Measurements from ENCODE around the gene SUPT16H.

Gene SUPT16H

GRCh38 chr14:21369949-21370679 lies 13.7 kb downstream of the SUPT16H start:
- in situ Hi-C loops (cut with MboI; ENCODE audit: low sequenced_read_pairs), result no loop called here

DNA sequence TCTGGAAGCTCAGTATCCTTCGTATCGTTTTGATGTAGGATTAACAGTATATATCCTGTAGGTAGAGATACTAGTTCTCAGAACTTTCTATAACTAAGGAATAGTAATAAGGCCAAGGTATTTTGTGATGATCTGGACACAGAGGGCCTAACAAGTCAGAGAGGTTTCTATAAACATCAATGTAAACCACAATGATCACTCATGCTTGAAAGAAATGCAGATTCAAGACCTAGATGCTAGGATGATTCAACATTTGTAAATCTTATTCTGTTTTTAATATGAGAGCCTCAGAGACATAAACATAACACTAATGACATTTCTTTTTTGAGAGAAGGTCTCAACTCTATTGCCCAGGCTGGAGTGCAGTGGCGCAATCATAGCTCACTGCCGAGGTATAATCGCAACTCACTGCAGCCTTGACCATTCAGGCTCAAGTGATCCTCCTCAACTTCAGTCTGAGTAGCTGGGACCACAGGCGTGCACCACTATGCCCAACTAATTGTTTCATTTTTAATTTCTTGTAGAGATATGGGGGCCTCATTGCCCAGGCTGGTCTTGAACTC lies 16.2 kb downstream of the SUPT16H start:
- in situ Hi-C loops (cut with MboI; ENCODE audit: low sequenced_read_pairs), result no loop called here

DNA sequence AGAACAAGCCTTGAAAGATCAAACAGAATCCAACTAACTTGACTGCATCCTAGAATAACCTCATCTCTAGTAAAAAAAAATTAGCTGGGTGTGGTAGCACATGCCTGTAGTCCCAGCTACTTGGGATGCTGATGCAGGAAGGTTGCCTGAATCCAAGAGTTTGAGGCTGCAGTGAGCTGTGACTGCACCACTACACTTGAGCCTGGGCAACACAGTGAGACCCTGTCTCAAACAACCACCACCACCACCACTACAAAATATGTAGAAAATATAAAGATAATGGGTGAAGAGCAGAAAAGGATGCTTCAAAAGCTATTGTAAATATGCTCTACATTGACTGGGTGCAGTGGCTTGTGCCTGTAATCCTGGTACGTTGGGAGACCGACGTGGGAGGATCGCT lies 27.3 kb downstream of the SUPT16H start:
- in situ Hi-C loops (cut with MboI; ENCODE audit: low sequenced_read_pairs), result no loop called here

GRCh38 chr14:21352587-21352986 lies 31.2 kb downstream of the SUPT16H start:
- in situ Hi-C loops (cut with MboI; ENCODE audit: low sequenced_read_pairs), result no loop called here

GRCh38 chr14:21350539-21350938 lies 33.3 kb downstream of the SUPT16H start:
- in situ Hi-C loops (cut with MboI; ENCODE audit: low sequenced_read_pairs), result no loop called here

GRCh38 chr14:21347201-21347600 lies 36.6 kb downstream of the SUPT16H start:
- in situ Hi-C loops (cut with MboI; ENCODE audit: low sequenced_read_pairs), result no loop called here

- in situ Hi-C loops (cut with MboI; ENCODE audit: low sequenced_read_pairs), result no loop called here
Observed at GRCh38 chr14:21346532-21347135, 37.2 kb downstream of the SUPT16H start.

DNA sequence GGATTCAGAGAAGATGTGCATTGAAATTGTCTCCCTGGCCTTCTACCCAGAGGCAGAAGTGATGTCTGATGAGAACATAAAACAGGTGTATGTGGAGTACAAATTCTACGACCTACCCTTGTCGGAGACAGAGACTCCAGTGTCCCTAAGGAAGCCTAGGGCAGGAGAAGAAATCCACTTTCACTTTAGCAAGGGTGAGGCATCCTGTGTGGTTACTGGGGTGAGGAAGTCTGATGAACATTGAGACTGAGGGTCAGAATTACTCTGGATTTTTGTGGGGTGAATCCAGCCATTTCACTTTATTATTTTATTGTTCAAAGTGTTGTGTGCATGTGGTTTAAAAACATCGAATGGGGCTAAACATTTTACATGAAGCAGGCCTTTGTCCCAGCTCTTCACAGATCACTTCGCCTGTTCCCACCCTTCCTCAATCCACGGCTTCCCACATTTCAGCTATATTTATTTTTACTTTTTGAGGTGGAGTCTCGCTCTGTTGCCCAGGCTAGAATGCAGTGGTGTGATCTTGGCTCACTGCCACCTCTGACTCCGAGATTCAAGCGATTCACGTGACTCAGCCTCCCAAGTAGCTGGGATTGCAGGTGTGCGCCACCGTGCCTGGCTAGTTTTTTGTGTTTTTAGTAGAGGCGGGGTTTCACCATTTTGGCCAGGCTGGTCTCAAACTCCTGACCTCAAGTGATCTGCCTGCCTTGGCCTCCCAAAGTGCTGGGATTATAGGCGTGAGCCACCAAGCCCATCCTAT lies 40.6 kb downstream of the SUPT16H start:
- in situ Hi-C loops (cut with MboI; ENCODE audit: low sequenced_read_pairs), result no loop called here

DNA sequence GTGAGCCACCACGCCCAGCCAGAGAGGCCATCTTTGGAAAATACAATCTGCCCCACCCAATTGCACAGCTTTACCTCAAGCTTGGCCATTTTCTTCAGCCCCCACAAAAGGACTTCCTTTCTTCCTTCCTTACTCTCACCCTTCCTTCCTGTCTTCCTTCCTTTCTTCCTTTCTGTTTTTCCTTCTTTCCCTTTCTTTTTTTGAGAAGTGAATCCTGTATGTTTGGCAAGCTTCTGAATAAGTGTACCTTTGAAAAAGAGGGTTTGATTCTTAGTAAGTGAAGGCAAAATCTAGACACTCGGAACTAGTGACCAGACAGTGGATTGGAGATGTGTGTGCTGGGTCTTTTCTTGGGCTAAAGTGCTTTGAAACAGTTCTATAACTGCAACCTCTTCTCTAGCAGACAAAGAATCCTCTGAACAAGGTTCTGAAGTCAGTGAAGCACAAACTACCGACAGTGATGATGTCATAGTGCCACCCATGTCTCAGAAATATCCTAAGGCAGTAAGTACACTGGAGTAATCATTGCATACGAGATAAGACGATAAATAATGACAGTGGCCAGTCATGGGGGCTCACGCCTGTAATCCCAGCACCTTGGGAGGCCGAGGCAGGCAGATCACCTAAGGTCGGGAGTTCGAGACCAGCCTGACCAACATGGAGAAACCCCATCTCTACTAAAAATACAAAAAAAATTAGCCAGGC lies 49.5 kb downstream of the SUPT16H start:
- in situ Hi-C loops (cut with MboI; ENCODE audit: low sequenced_read_pairs), result no loop called here

GRCh38 chr14:21332950-21333349 lies 50.9 kb downstream of the SUPT16H start:
- in situ Hi-C loops (cut with MboI; ENCODE audit: low sequenced_read_pairs), result no loop called here

- in situ Hi-C loops (cut with MboI; ENCODE audit: low sequenced_read_pairs), result no loop called here
Observed at GRCh38 chr14:21326972-21327371, 56.8 kb downstream of the SUPT16H start.

DNA sequence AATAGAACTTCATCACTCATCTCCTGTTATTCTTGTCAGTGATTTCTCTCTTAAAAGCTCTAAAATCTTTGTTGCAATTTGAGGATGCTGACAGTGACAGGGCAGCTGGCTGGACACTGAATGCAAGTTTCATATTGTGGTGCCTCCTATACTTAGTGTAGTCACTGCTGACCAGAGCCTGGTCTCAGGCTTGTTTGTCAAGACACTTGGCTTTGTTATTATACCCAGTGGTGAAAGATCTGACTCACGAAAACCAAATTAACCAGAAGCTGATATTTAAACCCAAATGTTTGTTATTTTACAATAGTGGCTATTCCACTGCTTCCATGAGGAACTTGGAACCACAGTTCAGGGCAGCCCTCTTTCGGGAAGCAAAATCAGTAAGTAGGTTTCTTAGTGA lies 61.1 kb downstream of the SUPT16H start:
- in situ Hi-C loops (cut with MboI; ENCODE audit: low sequenced_read_pairs), result no loop called here

GRCh38 chr14:21320913-21321312 lies 62.9 kb downstream of the SUPT16H start:
- in situ Hi-C loops (cut with MboI; ENCODE audit: low sequenced_read_pairs), result no loop called here

DNA sequence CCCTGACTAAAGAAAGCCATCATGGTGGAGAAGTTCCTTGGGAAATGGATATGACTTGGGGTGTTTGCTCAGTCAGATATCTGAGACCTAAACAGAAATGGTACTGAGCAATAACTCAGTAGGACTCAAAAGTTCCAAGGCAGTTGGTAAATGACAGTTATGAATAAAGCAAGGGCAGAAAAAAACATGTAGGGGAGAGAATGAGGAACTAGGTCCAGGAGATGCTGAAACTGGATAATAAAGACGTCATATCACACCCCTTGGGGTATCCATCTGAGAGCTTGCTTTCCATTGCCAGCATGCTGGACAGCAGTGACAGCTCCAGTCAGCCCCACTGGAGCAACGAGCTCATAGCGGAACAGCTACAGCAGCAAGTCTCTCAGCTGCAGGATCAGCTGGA lies 66.4 kb downstream of the SUPT16H start:
- in situ Hi-C loops (cut with MboI; ENCODE audit: low sequenced_read_pairs), result no loop called here

DNA sequence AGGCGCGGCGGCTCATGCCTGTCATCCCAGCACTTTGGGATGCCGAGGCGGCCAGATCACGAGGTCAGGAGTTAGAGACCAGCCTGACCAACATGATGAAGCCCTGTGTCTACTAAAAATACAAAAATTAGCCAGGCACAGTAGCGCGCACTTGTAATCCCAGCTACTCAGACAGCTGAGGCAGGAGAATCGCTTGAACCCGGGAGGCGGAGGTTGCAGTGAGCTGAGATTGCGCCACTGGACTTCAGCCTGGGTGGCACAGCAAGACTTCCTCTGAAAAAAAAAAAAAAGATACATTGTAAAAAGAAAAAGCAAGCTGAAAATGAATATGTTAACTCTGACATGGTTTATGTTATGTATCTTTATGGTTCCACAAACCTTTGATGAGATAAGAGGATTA lies 70.3 kb downstream of the SUPT16H start:
- in situ Hi-C loops (cut with MboI; ENCODE audit: low sequenced_read_pairs), result no loop called here

DNA sequence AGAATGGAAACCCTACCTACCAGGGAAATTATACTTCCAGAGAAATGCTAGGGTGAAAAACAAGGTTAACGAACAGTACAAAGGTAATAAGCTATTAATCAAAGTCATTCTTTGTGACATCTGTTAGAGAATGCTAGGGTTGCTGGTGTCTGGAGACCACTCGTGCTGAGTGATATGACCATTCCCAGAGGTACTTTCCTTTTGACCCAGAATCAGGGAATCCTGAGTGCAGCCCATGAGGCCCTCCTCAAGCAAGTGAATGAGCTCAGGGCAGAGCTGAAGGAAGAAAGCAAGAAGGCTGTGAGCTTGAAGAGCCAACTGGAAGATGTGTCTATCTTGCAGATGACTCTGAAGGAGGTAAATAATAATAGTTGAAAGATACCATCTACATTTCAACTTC lies 72.2 kb downstream of the SUPT16H start:
- in situ Hi-C loops (cut with MboI; ENCODE audit: low sequenced_read_pairs), result no loop called here

DNA sequence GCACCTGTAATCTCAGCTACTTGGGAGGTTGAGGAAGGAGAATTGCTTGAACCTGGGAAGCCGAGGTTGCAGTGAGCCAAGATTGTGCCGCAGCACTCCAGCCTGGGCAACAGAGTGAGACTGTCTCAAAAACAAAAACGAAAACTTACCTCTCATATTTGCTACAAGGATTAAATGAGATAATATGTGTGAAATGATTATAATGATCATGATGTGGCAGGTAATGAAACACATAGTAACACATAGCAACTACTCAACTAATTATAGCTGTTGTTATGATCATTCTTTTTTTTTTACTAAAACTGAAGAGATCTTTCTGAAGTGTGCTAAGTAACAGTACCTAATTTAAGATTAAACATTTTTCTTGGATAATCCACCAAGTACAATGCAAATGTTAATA lies 73.9 kb downstream of the SUPT16H start:
- in situ Hi-C loops (cut with MboI; ENCODE audit: low sequenced_read_pairs), result no loop called here

DNA sequence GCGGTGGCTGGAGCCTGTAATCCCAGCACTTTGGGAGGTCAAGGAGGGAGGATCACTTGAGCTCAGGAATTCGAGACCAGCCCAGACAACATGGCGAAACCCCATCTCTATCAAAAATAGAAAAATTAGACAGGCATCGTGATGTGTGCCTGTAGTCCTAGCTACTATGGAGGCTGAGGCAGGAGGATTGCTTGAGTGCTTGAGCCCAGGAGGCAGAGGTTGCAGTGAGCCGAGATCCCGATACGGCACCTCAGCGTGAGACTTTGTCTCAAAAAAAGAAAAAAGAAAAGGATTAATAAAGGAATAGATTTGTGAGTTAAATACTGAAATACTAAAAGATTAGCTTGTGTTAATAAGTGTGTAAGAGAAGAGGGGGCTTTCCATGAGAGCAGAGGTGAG lies 74.6 kb downstream of the SUPT16H start:
- in situ Hi-C loops (cut with MboI; ENCODE audit: low sequenced_read_pairs), result no loop called here

DNA sequence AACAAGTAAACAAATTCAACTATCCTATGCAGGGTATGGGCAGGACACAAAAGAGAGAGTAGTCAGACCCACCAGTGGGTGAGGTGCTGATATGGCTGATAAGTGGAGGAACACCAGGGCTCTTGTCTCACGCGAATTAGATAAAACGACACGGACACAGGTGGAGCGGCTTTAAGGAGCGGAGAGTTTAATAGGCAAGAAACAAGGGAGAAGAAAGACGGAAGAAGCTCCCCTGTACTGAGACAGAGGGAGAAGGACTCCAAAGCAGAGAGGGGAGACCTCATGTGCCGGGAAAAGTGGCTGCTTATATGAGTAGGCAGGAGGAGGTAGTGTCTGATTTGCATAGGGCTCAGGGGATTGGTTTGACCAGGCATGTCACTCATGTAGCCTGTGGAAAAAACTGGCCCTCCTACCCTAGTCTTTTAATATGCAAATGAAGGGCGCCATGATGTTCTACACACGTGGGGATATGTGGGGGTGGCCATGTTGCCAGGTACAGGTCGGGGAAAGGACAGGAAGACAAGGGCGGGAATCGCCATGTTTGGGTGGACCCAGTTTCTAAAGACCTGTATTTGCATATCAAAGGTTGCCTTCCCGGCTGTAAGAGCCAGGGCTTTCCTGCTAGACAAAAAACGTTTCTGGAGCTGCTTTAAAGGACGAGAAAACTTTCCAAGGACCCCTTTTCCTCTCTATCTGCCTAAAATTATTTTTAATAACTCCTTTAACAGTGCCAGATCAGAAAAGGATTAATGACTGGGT lies 75.2 kb downstream of the SUPT16H start:
- in situ Hi-C loops (cut with MboI; ENCODE audit: low sequenced_read_pairs), result no loop called here

DNA sequence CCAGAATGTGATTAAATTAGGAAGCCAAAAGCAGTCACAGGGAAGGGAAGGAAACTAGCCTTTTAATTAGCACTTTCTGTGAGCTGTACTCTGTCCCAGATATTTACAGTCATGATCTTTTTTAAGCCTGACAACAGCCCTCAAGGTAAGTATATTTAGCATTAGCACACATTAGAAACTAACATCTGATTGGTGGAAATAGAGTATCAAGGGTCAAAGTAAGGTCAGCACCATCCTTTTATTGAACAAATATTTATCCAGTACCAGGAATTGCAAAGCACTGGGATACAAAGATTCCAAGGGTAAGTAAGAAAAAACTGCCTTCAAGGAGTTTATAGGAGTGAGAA lies 75.7 kb downstream of the SUPT16H start:
- in situ Hi-C loops (cut with MboI; ENCODE audit: low sequenced_read_pairs), result no loop called here

DNA sequence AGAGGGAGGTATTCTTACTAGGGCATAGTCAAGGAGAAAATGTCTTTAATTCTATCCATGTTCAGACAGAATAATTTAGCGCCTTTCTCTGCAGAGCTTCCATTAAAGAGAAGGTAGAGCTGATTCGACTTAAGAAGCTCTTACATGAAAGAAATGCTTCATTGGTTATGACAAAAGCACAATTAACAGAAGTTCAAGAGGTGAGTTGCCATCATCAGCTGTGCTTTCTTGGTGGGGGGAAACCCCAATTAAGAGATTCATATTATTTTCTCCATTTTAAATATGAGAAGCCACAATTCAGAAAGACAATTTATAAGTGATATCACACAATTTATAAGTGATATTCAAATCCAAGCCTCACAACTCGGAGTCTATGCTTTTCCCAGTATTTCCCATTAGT lies 76.2 kb downstream of the SUPT16H start:
- in situ Hi-C loops (cut with MboI; ENCODE audit: low sequenced_read_pairs), result no loop called here

Data from HL-60/S4 (cell line).